Measurements from ENCODE around the gene MBD3L2B.

MBD3L2B gene

GRCh38 chr19:7000816-7001215 lies 20.4 kb downstream of the MBD3L2B start:
- TF ChIP-seq CTCF (conservative IDR thresholded peaks at IDR 0.05; ENCODE audit: control insufficient read depth, insufficient read depth, low read depth, low read length) = no peak
- H3K4me3 ChIP-seq (ENCODE audit: control insufficient read depth, low read depth, low read length) = no peak overlapping the region
- DNase-seq (ENCODE audit: low read depth) = no peak

- TF ChIP-seq CTCF (conservative IDR thresholded peaks at IDR 0.05; ENCODE audit: control insufficient read depth, insufficient read depth, low read depth, low read length) = no peak
- no peak overlapping the region for H3K4me3 ChIP-seq (ENCODE audit: control insufficient read depth, low read depth, low read length)
- DNase-seq (ENCODE audit: low read depth) = no peak
These were observed 20.9 kb downstream of the MBD3L2B start for GRCh38 chr19:7000333-7000732.

DNA sequence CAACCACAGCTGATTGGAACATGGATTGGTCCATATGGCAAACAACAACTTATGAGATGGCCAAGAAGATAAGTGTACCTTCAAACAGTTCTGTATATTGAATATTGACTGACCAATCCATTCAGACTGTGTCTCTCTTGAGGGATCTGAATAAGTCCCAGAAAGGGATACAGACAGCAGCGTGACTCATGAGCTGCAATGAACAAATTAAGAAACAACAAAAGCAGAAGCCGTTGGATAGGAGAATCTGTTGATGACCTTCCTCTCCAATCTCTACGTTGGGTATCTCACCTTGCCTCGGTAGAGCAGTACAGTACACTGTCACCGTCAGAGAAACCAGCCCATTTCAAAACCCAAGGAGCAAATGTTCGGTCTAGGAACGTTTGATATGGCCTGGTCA lies 21.3 kb downstream of the MBD3L2B start:
- TF ChIP-seq CTCF (conservative IDR thresholded peaks at IDR 0.05; ENCODE audit: control insufficient read depth, insufficient read depth, low read depth, low read length) = no peak
- no peak for DNase-seq (ENCODE audit: low read depth)
- H3K4me3 ChIP-seq (ENCODE audit: control insufficient read depth, low read depth, low read length) = no peak overlapping the region

- no peak overlapping the region for H3K4me3 ChIP-seq (ENCODE audit: control insufficient read depth, low read depth, low read length)
- DNase-seq (ENCODE audit: low read depth) = peak; percentile 8
- no peak for TF ChIP-seq CTCF (conservative IDR thresholded peaks at IDR 0.05; ENCODE audit: control insufficient read depth, insufficient read depth, low read depth, low read length)
These were observed 23.4 kb downstream of the MBD3L2B start for GRCh38 chr19:6997679-6998445.

- no peak overlapping the region for H3K4me3 ChIP-seq (ENCODE audit: control insufficient read depth, low read depth, low read length)
These were observed 24.4 kb downstream of the MBD3L2B start for GRCh38 chr19:6996810-6997209.

DNA sequence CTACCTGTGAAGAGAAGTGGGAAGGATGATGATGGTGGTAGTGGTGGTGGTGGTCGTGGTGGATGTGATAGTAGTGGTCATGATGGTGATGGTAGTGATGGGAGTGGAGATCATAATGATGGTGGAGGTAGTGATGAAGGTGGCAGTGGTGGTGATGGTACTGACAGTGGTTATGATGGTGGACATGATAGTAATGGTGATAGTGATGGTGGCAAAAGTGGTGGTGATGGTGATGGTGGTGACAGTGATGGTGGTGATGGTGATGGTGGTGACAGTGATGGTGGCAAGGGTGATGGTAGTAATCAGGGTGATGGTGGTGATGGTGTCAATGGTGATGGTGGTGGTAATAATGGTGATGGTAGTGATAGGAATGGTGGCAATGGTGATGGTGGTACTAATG lies 26.2 kb downstream of the MBD3L2B start:
- DNase-seq (ENCODE audit: low read depth) = no peak
- no peak for TF ChIP-seq CTCF (conservative IDR thresholded peaks at IDR 0.05; ENCODE audit: control insufficient read depth, insufficient read depth, low read depth, low read length)
- H3K4me3 ChIP-seq (ENCODE audit: control insufficient read depth, low read depth, low read length) = no peak overlapping the region

More at GRCh38 chr19:6996810-6997209, 24.4 kb downstream of the MBD3L2B start:
- no peak for DNase-seq (ENCODE audit: low read depth)
- TF ChIP-seq CTCF (conservative IDR thresholded peaks at IDR 0.05; ENCODE audit: control insufficient read depth, insufficient read depth, low read depth, low read length) = no peak

All from fibroblast of mammary gland (primary cell).